Loucy (cell line): ENCODE data around the gene ROBO2.

Source experiments
- EZH2phosphoT487 ChIP-seq: fragments of 200-600 bp; IDR thresholded peaks from 2 replicates; pipeline ENCODE4 v1.6.1; 2018; ENCODE audit warnings: antibody characterized with exemption, mild to moderate bottlenecking, moderate library complexity, borderline replicate concordance
- TF ChIP-seq, protein P1 (sequence below): fragments of 200-600 bp; sonication (generic); conservative IDR thresholded peaks from 2 replicates; pipeline ENCODE4 v1.5.1; 2014; ENCODE audit warnings: mild to moderate bottlenecking, antibody characterized with exemption, low read length

GRCh38 chr3:77571971-77572715 is 532.2 kb downstream of the ROBO2 start:
- TF ChIP-seq, protein P1, sequence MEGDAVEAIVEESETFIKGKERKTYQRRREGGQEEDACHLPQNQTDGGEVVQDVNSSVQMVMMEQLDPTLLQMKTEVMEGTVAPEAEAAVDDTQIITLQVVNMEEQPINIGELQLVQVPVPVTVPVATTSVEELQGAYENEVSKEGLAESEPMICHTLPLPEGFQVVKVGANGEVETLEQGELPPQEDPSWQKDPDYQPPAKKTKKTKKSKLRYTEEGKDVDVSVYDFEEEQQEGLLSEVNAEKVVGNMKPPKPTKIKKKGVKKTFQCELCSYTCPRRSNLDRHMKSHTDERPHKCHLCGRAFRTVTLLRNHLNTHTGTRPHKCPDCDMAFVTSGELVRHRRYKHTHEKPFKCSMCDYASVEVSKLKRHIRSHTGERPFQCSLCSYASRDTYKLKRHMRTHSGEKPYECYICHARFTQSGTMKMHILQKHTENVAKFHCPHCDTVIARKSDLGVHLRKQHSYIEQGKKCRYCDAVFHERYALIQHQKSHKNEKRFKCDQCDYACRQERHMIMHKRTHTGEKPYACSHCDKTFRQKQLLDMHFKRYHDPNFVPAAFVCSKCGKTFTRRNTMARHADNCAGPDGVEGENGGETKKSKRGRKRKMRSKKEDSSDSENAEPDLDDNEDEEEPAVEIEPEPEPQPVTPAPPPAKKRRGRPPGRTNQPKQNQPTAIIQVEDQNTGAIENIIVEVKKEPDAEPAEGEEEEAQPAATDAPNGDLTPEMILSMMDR: no peak
- TF ChIP-seq EZH2phosphoT487: no peak
